ENCODE results near the gene MADD. TPM values are rescaled to one million over a fixed set of nuclear protein-coding genes. Genes with fewer than 3 reads are reported as not detected.

Gene MADD
- total and polyA plus RNA-seq, 10 of the 15 experiments (the other 5 are each of a cell fraction or from before 2014, with no cell fraction given) = 0.47 to 35.4 (median 17.6) TPM

DNA sequence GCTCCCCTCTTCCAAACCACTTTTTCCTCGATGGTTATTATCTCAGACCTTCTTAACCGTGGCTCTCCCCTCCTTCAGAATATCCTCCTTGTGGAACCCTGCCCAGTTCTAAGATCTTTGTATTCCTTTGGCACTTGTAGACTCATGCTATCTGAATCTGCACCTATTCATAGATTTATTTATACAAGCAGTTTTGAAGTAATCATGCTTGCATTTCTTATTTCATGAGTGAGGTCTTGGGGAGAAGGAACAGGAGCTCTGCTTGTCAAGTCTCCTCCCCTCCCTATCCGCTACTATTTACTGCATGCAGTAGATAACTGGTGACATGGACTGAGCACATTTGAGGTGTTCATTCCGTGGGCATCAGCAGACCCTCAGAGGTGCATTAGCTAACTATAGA lies 5.4 kb upstream of the MADD start (continued):
- TF ChIP-seq, protein P1, sequence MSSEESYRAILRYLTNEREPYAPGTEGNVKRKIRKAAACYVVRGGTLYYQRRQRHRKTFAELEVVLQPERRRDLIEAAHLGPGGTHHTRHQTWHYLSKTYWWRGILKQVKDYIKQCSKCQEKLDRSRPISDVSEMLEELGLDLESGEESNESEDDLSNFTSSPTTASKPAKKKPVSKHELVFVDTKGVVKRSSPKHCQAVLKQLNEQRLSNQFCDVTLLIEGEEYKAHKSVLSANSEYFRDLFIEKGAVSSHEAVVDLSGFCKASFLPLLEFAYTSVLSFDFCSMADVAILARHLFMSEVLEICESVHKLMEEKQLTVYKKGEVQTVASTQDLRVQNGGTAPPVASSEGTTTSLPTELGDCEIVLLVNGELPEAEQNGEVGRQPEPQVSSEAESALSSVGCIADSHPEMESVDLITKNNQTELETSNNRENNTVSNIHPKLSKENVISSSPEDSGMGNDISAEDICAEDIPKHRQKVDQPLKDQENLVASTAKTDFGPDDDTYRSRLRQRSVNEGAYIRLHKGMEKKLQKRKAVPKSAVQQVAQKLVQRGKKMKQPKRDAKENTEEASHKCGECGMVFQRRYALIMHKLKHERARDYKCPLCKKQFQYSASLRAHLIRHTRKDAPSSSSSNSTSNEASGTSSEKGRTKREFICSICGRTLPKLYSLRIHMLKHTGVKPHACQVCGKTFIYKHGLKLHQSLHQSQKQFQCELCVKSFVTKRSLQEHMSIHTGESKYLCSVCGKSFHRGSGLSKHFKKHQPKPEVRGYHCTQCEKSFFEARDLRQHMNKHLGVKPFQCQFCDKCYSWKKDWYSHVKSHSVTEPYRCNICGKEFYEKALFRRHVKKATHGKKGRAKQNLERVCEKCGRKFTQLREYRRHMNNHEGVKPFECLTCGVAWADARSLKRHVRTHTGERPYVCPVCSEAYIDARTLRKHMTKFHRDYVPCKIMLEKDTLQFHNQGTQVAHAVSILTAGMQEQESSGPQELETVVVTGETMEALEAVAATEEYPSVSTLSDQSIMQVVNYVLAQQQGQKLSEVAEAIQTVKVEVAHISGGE (CRISPR knock-in tag; IDR thresholded peaks at IDR 0.05) = no peak
- TF ChIP-seq RFX5 (IDR thresholded peaks at IDR 0.05; ENCODE audit: low read depth, low read length) (no peak), TCF3 (IDR thresholded peaks at IDR 0.05; ENCODE audit: borderline replicate concordance, insufficient read depth, low read depth, low read length) (no peak), SPI1 (IDR thresholded peaks at IDR 0.05; ENCODE audit: borderline replicate concordance, insufficient read depth, low read depth, low read length) (no peak), RCOR1 (conservative IDR thresholded peaks at IDR 0.05; ENCODE audit: low read depth, low read length) (no peak)
- TF ChIP-seq, protein P2, sequence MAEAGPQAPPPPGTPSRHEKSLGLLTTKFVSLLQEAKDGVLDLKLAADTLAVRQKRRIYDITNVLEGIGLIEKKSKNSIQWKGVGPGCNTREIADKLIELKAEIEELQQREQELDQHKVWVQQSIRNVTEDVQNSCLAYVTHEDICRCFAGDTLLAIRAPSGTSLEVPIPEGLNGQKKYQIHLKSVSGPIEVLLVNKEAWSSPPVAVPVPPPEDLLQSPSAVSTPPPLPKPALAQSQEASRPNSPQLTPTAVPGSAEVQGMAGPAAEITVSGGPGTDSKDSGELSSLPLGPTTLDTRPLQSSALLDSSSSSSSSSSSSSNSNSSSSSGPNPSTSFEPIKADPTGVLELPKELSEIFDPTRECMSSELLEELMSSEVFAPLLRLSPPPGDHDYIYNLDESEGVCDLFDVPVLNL (IDR thresholded peaks at IDR 0.05; ENCODE audit: low read depth, low read length) = no peak

- H3K27ac ChIP-seq (ENCODE audit: control insufficient read depth, insufficient read depth) = no peak overlapping the region
- WGBS (ENCODE audit: insufficient coverage, insufficient replicate concordance, low lambda C conversion rate, missing lambda C conversion rate) = 89% methylated on average over 6 of the region's 6 CpGs
- no TSS peak for BruUV-seq (replicated peaks)
- H3K9ac ChIP-seq (ENCODE audit: control insufficient read depth, insufficient read depth, low read length) = no peak overlapping the region
- intact Hi-C loops (cut with micrococcal nuclease; ENCODE audit: unreplicated experiment) = no loop called here
- no peak overlapping the region for H3K4me3 ChIP-seq
- H3K79me2 ChIP-seq (ENCODE audit: control insufficient read depth, insufficient read depth, low read length) = peaks cover 26% of the 10 kb centered on the region
- ChIA-PET CTCF (interaction anchor here (1.0 to 1.4 kb wide), 3 partner anchors 9 to 88 kb away, joined by 3 to 7 read pairs (median 3); partner anchors contain the start of gene NR1H3), RAD21 (ENCODE audit: unreplicated experiment) (no interaction called here), POLR2A (interaction anchor here (1.0 to 1.3 kb wide), 3 partner anchors 8 to 54 kb away, joined by 3 to 6 read pairs (median 3); no protein-coding TSS in a partner anchor), SMC1A (ENCODE audit: uncharacterized antibody, unreplicated experiment) (interaction anchor here (0.6 kb wide), 1 partner anchor 573 kb away, joined by 3 read pairs; no protein-coding TSS in a partner anchor)
- no peak overlapping the region for H3K4me2 ChIP-seq (ENCODE audit: control insufficient read depth, insufficient read depth)
- peaks cover 23% of the 10 kb centered on the region for H3K4me1 ChIP-seq (ENCODE audit: control insufficient read depth, insufficient read depth, low read length)
- no peak for FAIRE-seq
- DNase-seq (ENCODE audit: low read depth, low spot score) = no peak
- no peaks in the 10 kb centered on the region for H3K36me3 ChIP-seq (ENCODE audit: control insufficient read depth in 2 of 2, insufficient read depth in 2 of 2, low read length in 1 of 2)
- no peaks in the 10 kb centered on the region for H4K20me1 ChIP-seq (ENCODE audit: control insufficient read depth, insufficient read depth)
- no peak overlapping the region for H2AFZ ChIP-seq (ENCODE audit: control insufficient read depth, low read depth, low read length)
- no peak for ATAC-seq
- in situ Hi-C loops (cut with MboI) = no loop called here
- TF ChIP-seq TARDBP (IDR thresholded peaks at IDR 0.05; ENCODE audit: borderline replicate concordance) (no peak), NR2C1 (IDR thresholded peaks at IDR 0.05) (no peak), BHLHE40 (IDR thresholded peaks at IDR 0.05; ENCODE audit: borderline replicate concordance in 1 of 2, low read depth in 2 of 2, low read length in 1 of 2) (no peak), BCL11A (IDR thresholded peaks at IDR 0.05; ENCODE audit: low read depth, low read length) (no peak), GATAD2B (conservative IDR thresholded peaks at IDR 0.05; ENCODE audit: low read depth) (no peak)
- no peaks in the 10 kb centered on the region for H3K27me3 ChIP-seq (replicated peaks in 1 of 2; ENCODE audit: control insufficient read depth in 2 of 2, insufficient read depth in 2 of 2, low read length in 1 of 2)
- H3K9me3 ChIP-seq (replicated peaks; ENCODE audit: control insufficient read depth, insufficient read depth, low read length) = no peaks in the 10 kb centered on the region
Measured at GRCh38 chr11:47267876-47268275, 2.1 kb upstream of the MADD start.

Measured in GM12878 (cell line).